ENCODE results near the gene SPINT2.
"Not testable (repeated sequence)": the region's sequence is repeated elsewhere in the genome, so short reads cannot be mapped to it uniquely, and the experiment has no call there.

The SPINT2 gene, protein sequence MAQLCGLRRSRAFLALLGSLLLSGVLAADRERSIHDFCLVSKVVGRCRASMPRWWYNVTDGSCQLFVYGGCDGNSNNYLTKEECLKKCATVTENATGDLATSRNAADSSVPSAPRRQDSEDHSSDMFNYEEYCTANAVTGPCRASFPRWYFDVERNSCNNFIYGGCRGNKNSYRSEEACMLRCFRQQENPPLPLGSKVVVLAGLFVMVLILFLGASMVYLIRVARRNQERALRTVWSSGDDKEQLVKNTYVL

DNA sequence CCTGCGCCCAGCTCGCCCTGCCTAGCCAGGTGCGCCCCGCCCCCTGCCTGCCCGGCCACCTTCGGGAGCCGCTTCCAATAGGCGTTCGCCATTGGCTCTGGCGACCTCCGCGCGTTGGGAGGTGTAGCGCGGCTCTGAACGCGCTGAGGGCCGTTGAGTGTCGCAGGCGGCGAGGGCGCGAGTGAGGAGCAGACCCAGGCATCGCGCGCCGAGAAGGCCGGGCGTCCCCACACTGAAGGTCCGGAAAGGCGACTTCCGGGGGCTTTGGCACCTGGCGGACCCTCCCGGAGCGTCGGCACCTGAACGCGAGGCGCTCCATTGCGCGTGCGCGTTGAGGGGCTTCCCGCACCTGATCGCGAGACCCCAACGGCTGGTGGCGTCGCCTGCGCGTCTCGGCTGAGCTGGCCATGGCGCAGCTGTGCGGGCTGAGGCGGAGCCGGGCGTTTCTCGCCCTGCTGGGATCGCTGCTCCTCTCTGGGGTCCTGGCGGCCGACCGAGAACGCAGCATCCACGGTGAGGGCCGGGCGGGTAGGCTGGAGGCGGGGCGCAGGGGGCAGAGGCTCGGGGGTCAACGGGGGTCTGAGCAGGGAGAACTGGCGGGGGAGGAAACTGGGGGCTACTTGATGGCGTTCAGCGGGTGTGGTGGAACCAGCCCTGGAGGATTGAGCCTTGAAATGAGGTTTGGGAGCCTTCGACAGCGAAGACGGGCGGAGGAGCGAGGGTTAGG, at the start of gene SPINT2:
TSS of gene SPINT2 (plus strand) at position 88 of the 727 bp plus-strand sequence. CDS start at position 408, 320 bp downstream.
- no peak for FAIRE-seq

DNA sequence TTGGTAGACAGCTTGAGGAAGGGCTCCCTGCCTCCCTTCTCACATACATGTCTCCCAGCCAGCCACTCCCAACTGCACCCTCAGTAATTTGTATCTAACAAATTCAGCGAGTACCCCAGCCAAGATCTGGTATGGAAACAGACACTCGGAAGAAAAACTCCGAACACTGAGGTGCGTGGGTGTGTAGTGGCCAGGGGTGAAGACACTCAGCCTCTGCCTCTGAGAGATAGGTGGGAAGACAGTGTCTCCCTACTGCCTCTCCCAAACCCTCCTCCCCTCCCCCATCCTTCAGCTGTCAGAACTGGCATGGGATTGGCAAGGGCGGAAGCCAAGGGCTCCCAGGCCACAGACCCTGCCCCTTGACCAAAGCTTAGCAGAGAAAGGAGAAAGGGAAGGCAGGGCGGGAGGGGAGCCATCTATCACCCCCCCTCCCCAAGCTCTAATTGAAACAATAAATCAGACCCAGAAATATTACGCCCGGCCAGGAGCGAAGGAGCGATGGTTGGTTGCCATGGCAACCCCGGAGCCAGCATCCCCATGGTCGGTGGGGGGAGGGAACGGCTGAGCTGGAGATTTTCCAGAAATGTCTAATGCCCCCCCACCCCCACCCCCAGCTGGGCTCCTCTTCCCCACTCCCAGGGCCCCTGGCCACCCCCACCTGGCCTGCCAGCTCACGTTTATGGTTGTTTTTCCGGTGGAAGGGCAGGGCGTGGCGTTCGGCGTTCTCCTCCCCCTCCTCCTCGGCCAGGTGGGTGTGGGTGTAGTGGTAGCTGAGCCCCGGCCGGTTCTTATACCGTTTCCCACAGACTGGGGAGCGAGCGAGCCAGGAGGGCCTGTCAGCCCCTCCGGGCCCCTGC, 47.4 kb upstream of the SPINT2 start:
- no peak for FAIRE-seq

DNA sequence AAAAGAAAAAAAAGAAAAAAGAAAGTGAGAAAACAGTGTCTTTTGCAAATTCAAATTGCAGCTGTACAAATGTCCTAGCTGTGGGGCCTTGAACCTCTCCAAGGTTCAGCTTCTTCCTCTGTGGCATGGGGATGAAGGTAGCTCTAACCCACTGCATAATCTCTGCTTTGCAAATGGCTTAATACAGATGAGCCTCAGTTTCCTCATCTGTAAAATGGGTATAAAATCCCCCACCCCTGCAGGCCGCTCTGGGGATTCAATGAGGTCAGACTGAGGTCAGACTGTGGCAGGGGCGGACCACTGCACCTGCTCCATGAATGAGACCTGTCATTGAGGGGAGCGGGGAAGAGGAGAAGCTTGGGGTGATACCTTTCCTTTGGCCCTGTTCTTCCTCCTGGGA, 46.2 kb upstream of the SPINT2 start:
- FAIRE-seq = no peak

DNA sequence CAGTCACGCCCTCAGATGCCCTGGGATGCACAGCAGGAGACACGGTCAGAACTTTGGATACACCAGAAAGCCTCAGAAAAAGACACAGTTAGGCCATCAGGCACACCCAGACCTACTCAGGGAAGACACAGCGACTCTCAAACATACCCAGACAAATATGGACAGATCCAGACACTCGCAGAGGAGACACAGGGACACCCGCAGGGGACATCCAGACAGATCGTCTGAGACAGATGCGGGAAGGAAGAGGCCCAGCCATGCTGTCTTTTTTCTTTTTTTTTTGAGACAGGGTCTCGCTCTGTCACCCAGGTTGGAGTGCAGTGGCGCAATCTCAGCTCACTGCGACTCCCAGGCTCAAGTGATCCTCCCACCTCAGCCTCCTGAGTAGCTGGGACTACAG, 45.2 kb upstream of the SPINT2 start:
- no peak for FAIRE-seq

DNA sequence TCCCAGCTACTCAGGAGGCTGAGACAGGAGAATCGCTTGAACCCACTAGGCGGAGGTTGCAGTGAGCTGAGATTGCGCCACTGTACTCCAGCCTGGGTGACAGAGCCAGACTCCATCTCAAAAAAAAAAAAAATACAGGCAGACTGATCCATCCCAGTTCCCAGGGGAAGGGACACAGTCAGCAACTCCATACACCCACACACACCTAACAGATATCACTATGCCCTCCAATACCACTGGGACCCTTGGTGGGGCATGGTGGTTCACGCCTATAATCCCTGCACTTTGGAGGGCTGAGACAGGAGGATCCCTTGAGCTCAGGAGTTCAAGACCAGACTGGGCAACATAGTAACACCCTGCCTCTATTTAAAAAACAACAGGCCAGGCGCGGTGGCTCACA, 43.0 kb upstream of the SPINT2 start:
- no peak for FAIRE-seq

DNA sequence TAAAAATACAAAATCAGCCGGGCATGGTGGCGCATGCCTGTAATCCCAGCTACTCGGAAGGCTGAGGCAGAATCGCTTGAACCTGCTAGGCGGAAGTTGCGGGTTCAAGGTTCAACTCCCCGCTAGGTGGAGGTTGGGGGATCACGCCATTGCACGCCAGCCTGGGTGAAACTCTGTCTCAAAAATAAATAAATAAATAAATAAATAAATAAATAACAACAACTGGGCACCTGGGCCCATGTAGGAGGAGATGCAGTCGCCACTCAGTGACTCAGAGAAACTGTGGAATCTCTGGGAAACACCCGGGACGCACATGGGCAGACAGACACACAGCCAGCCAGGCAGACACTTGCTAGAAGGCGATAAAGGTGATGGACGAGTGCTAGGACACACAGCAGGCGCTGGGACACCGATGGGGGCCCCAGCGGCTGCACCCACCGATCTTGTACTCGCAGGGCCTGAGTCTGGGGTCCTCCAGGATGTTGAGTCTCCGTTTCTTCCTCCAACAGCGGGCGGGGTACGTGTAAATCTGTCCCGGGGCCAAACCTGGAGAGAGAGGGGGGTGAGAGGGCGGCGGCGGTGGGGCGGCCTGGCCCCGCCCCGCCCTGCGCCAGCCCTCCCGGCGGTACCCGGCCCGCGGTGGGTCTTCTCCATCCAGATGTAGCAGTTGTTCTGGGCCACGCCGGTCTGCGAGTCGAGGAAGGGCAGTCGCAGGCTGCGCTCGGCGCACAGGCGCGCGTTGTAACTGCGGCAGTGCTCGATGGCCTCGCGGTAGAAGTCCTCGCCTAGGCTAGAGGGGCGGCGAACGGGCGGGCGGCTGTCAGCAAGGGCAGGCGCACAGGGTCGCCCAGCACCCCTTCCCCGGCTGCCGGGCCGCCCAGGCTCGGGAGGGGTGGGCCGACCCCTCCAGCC, 42.2 kb upstream of the SPINT2 start:
- FAIRE-seq = no peak

DNA sequence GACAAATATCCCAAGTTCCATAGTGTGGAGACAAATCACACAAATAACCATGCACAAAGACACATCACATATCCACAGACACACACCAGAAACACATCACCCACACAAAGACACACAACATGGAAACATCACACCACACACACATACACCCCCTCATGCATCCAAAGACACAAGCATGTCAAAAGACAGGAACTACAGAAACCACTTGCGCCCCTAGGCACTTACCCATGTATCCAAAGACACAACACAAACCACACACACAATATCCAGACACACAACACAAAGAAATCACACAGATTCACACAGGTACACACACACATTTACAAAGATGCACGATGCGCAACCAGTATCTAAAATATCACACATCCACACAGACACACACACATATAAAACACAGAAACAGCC, 41.3 kb upstream of the SPINT2 start:
- no peak for FAIRE-seq

DNA sequence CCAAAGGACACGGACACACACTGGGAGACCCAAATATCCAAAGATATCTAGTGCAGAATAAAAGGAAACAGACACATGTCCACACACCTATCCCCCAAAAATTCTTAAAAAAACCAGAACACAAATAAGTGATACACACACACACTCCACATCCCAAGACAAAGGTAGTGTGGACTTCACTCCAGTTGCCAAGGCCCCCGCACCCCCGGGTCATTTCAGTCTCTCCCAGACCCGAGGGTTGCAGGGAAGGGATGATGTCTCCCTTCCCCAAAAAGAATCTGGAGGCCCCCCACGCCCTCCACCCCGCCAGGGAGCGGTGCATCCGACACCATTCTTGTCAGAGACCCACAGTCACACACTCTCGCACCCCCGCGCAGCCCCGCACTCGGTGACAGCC, 40.8 kb upstream of the SPINT2 start:
- no peak for FAIRE-seq

DNA sequence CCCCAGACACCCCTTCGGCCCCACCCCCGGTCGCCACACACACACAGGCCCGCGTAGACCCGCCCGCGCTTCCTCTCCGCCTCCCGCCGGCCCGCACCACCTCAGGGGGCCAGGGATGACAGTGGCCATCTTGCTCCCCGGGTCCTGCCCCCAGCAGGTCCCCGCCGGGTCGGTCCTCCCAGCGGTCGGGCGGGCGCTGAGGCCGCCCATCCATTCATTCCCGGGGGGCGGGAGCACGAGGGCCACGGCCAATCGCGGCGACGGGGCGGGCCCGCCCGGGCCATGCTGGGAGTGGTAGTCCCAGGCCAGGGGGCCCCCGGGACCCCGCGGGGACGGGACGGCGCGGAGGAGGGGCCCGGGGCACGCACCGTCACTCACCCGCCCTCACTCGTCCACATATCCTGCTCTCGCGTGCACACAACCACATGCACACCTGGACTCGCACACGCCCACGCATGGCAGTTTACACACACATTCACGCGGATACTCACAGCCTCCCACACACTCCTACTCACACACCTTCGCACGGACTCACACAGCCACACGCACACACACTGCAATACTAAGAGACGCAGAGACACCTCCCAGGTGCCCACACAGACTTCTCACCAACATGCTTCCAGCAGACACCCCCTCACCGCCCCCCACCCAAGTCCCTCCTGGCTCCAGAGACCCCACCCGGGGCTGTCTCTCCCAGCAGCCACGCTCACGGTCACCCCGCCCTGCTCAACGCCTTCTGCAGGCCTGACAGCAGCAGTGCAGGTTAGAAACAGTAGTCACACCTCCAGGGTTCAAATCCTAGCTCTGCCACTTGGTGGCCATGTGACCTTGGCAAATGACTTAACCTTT, 40.1 kb upstream of the SPINT2 start, which contains the start of gene DPF1:
TSS of gene DPF1 (minus strand) at position 209 of the 849 bp plus-strand sequence. CDS start at position 129, 80 bp downstream.
- FAIRE-seq = no peak

DNA sequence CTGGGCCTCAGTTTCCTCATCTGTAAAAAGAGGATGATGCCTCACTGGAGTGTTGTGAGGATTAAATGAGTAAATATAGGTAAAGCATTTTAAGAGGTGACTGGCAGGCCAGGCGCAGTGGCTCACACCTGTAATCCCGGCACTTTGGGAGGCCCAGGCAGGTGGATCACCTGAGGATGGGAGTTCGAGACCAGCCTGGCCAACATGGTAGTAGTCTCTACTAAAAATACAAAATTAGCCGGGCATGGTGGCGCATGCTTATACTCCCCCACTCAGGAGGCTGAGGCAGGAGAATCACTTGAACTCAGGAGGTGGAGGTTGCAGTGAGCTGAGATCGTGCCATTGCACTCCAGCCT, 39.5 kb upstream of the SPINT2 start:
- not testable (repeated sequence) for FAIRE-seq

DNA sequence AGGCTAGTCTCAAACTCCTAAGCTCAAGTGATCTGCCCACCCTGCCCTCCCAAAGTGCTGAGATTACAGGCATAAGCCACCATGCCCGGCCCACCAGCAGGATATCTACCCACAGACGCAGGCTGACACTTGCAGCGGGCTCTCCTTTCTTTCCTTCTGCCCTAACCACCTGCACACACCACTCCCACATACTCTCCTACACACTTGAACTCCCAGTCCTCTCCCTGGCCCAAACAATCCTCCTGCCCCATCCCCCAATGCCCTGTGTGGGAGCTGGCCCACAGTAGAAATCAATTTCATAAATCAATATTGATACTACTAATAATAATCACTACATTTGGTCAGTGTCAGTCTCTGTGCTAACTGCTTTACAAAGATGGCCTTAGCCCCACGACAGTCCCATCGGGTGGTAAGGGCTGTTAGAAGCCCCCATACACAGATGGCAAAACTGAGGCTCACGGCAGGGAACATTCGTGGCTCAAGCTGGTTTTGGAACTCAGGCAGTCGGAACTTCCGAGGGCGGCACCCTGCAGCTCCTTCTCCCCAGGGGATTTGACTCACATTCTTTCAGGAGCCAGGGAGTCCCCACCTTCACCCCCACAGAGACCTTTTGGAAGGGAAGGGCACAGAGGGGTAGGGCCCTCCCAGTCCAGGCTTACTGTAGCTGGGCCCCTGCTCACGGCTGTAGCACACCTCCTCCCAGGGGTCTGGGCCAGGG, 36.9 kb upstream of the SPINT2 start:
- no peak for FAIRE-seq

DNA sequence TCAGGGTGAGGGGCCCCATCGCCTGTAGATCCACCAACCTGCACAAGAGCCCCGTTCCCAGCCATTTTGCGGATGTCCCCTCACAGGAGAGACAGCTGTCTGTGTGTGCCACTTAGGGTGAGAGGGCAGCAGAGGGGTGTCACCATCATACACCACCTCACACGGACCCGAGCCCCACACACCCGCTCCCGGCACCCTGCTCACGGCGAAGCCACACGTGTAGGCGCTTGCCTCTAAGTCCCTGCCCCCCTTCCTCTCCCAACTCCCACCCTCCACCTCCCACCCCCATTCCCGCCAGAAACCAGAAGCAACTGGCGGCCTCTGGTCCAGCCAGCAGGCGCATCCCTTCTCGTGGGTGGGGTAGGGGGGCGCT, 36.4 kb upstream of the SPINT2 start:
- FAIRE-seq = no peak

DNA sequence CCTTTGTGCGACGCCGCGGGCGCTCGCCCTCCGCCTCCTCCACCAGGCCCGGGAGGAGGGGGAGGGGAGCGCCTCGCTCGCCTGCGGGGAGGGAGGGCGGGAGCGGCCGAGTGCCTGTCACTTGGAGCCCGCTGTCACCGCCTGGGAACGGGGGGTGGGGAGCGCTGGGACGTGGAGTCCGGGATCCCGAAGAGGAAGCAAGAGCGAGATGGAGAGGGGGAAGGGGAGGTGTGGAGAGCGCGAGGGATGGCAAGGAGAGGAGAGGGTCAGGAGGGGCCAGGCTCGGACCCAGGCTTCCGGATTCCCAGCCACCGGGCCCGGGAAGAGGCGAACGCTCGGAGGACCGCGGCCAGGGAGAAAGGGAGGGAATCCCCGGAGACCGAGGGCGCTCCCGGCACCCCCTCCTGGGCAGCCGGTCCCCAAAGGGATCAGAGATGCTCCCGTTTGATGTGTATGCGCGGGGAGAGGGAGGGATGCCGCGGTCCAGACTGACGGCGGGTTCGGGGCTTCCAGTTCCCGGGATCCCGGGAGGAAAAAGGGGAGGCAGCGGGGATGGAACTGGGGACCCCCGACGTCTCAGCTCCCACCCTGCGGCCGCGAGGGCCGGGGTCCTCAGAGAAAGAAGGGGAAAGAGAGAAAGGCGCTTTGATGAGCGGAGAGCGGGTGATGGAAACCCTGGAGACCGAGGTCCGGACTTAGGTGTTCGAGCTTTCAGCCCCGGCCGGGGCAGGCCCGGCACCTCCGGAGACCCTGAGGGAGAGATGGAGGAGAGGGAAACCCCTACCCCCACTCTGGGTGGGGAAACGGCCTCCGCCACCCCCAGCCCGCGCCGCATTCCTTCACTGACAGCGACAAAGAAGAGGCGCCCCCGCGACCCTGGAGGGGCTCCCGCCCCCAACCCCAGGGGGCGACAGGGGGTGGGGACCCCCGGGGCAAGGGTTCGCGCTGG, 35.6 kb upstream of the SPINT2 start:
- FAIRE-seq = no peak

DNA sequence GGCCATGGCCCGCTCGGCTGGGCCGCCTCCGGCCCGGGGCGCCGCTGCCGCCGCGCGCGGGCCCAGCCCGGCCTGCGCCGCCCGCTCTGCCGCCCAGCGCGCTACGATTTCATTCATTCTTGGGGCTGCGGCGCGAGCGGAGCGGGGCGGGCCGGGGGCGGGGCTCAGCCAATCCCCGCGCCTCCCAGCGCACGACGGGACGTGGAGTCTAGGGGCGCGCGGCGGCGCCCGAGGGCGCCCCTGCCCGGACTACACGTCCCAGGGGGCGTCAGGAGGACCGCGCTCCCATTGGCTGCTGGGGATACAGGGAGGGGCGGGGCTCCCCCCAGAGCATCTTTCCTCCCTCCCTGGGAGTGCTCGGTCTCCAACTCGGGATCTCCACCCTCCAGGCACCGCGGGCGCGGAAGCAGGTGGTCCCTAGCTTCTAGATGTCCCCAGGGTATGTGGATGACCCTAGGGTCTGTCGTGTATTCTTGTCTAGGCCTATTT, 34.7 kb upstream of the SPINT2 start:
- no peak for FAIRE-seq

DNA sequence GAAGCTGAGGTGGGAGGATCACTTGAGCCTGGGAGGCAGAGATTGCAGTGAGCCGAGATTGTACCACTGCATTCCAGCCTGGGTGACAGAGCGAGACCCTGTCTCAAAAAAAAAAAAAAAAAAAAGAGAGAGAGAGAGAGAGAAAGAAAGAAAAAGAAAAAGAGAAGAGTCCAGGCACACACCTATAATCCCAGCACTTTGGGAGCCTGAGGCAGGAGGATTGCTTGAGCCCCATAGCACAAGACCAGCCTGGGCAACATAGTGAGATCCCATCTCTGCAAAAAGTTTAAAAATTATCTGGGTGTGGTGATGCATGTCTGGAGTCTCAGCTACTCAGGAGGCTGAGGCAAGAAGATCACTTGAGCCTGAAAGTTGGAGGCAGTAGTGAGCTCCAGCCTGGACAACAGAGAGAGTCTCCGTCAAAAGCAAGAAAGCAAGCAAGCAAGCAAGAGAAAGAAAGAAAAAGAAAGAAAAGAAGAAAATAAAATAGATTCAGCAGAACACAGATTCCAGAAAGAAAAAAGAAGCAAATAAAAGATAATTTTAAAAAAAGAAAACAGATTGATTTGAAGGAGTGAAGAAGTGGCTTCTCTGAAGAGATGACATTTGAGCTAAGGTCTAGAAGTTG, 33.8 kb upstream of the SPINT2 start:
- not testable (repeated sequence) for FAIRE-seq

DNA sequence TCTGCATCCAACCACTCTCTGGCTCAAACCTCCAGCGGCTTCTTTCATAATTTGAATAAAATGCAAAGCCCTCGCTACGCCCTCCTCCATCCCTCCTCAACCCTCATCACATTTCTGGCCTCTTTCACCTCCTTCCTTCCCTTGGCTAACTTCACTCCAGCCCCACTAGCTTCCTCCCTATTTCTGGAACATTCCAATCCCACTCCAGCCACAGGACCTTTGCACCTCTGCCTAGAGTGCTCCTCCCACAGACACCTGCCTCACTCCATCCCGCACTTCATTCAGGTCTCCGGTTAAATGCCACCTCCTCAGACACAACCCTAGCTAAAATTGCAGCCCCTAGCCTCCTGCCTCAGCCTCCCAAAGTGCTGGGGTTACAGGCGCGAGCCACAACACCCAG, 32.5 kb upstream of the SPINT2 start:
- no peak for FAIRE-seq

DNA sequence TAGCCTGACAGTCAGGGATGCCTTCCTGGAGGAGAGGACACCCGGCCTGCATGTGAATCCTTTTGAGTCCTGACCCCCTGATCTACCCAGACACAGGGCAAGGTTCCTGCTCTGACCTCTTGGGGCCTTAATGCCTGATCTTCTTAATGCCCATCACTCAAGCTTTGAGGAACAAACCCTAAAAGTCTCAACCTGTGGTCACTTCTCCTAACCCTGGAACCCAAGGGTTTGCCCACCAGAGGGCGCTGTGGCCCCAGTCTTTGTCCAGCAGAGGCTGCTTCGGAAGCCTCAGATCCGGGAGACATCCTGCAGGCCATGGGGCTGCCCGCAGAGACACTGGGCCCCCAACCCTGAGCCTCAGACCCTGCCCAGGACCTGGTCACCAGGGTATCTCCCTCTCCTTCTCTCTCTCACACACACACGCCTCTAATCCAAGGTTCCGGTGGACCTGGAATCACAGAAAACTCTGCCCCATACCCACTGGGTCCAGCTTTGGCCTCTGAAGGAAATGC, 30.6 kb upstream of the SPINT2 start:
- FAIRE-seq = no peak

DNA sequence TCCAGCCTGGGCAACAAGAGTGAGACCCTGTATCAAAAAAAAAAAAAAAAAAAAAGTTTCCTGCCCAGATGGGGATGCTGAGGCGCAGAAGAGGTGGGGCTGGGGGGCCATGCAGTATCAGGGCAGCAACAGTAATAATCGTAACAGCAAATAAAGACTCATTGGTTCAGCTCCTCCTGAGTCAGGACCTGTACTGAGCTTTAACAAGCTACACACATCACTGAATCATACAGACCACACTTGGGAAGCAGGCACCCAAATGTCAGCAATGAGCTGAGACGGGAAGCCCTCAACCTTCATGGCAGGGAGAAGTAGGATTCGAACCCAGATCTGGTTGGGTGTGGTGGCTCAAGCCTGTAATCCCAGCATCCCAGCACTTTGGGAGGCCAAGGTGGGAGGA, 29.8 kb upstream of the SPINT2 start:
- FAIRE-seq = no peak

DNA sequence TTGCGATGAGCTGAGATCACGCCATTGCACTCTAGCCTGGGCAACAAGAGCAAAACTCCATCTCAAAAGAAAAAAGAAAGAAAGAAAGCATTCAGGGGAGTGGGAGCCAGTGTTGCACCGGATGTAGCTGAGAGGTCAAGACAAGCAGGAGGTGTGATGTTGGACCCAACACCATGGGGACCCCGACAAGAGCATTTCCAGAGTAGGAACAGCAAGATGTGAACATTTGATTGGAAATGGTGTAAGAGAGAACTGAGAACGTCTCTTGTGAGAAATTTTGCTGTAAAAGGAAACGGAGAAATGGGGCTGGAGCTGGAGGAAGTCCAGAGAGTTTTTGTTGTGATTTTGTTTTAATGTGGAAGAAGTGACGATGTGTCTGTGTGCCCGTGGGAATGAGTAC, 24.6 kb upstream of the SPINT2 start:
- FAIRE-seq = no peak
